H9 (cell line): Measurements from ENCODE around the gene OGFR. TPM values are rescaled to one million over a fixed set of nuclear protein-coding genes. Genes with fewer than 3 reads are reported as not detected.

ENCODE experiments used
- DNase-seq: peaks from one replicate; pipeline ENCODE4 v3.0.0-alpha.2; 2017
- H2AFZ ChIP-seq: one replicate; pipeline ENCODE4 v1.6.1; 2013; ENCODE audit warnings: mild to moderate bottlenecking, low read length, control low read depth, moderate library complexity
- H2AK5ac ChIP-seq: 2 replicates; pipeline ENCODE4 v1.6.1; 2013; ENCODE audit warnings: low read length, control low read depth, mixed read lengths; ENCODE audit not compliant: insufficient read length
- H2BK120ac ChIP-seq: one replicate; pipeline ENCODE4 v1.6.1; 2013; ENCODE audit warnings: low read depth, mild to moderate bottlenecking, low read length, control low read depth, inconsistent platforms; ENCODE audit not compliant: poor library complexity, severe bottlenecking
- H2BK12ac ChIP-seq: 2 replicates; pipeline ENCODE4 v1.6.1; 2013; ENCODE audit warnings: low read length, control low read depth, mixed read lengths, low read depth; ENCODE audit not compliant: insufficient read length
- H2BK15ac ChIP-seq: 2 replicates; pipeline ENCODE4 v1.6.1; 2013; ENCODE audit warnings: low read depth, low read length, control low read depth
- H2BK20ac ChIP-seq: one replicate; pipeline ENCODE4 v1.6.1; 2013; ENCODE audit warnings: low read depth, mild to moderate bottlenecking, low read length, control low read depth, inconsistent platforms; ENCODE audit not compliant: poor library complexity, severe bottlenecking
- H2BK5ac ChIP-seq: 2 replicates; pipeline ENCODE4 v1.6.1; 2013; ENCODE audit warnings: low read length, control low read depth, mixed read lengths; ENCODE audit not compliant: insufficient read length
- H3K14ac ChIP-seq: 2 replicates; pipeline ENCODE4 v1.6.1; 2013; ENCODE audit warnings: low read length, control low read depth; ENCODE audit not compliant: insufficient read depth
- H3K18ac ChIP-seq: 2 replicates; pipeline ENCODE4 v1.6.1; 2013; ENCODE audit warnings: low read depth, mild to moderate bottlenecking, mixed read lengths, low read length, control low read depth; ENCODE audit not compliant: insufficient read length
- H3K23ac ChIP-seq: 2 replicates; pipeline ENCODE4 v1.6.1; 2013; ENCODE audit warnings: low read length, control low read depth, mixed read lengths, low read depth; ENCODE audit not compliant: insufficient read length
- H3K23me2 ChIP-seq: 2 replicates; pipeline ENCODE4 v1.6.1; 2013; ENCODE audit warnings: low read depth, mild to moderate bottlenecking, mixed read lengths, low read length, control low read depth; ENCODE audit not compliant: insufficient read length, poor library complexity, severe bottlenecking
- H3K27ac ChIP-seq: 2 replicates; pipeline ENCODE4 v1.5.1; 2013; ENCODE audit warnings: low read length, control low read depth, mixed read lengths, low read depth; ENCODE audit not compliant: insufficient read length
- H3K27me3 ChIP-seq: 2 replicates; pipeline ENCODE4 v1.6.1; 2013; ENCODE audit warnings: low read length, control low read depth, inconsistent platforms; ENCODE audit not compliant: insufficient read depth
- H3K4ac ChIP-seq: 2 replicates; pipeline ENCODE4 v1.6.1; 2013; ENCODE audit warnings: low read depth, mild to moderate bottlenecking, control low read depth, inconsistent platforms, low read length, moderate library complexity
- H3K4me1 ChIP-seq: 2 replicates; pipeline ENCODE4 v1.6.1; 2013; ENCODE audit warnings: low read length, control low read depth, inconsistent platforms; ENCODE audit not compliant: insufficient read depth
- H3K4me2 ChIP-seq: 2 replicates; pipeline ENCODE4 v1.6.1; 2013; ENCODE audit warnings: low read length, control low read depth, mixed read lengths; ENCODE audit not compliant: insufficient read length, insufficient read depth
- H3K56ac ChIP-seq: 2 replicates; pipeline ENCODE4 v1.6.1; 2013; ENCODE audit warnings: low read depth, mild to moderate bottlenecking, mixed read lengths, low read length, control low read depth; ENCODE audit not compliant: insufficient read length
- H3K79me1 ChIP-seq: 2 replicates; pipeline ENCODE4 v1.6.1; 2013; ENCODE audit warnings: low read depth, mild to moderate bottlenecking, moderate library complexity, low read length, control low read depth, inconsistent platforms; ENCODE audit not compliant: insufficient read depth, poor library complexity, severe bottlenecking
- H3K79me2 ChIP-seq: 2 replicates; pipeline ENCODE4 v1.6.1; 2013; ENCODE audit warnings: low read length, control low read depth, inconsistent platforms; ENCODE audit not compliant: insufficient read depth
- H3K9ac ChIP-seq: 2 replicates; pipeline ENCODE4 v1.6.1; 2013; ENCODE audit warnings: low read length, control low read depth, mixed read lengths; ENCODE audit not compliant: insufficient read length; ENCODE audit errors: extremely low read depth
- H3K9me3 ChIP-seq: one replicate; pipeline ENCODE4 v1.6.1; 2013; ENCODE audit warnings: low read depth, low read length, inconsistent platforms; ENCODE audit not compliant: control insufficient read depth
- H3T11ph ChIP-seq: one replicate; pipeline ENCODE4 v1.6.1; 2013; ENCODE audit warnings: mild to moderate bottlenecking, low read length, control low read depth, inconsistent platforms
- H4K20me1 ChIP-seq: one replicate; pipeline ENCODE4 v1.6.1; 2013; ENCODE audit not compliant: control insufficient read depth, insufficient read length, insufficient read depth
- H4K5ac ChIP-seq: 2 replicates; pipeline ENCODE4 v1.6.1; 2013; ENCODE audit warnings: low read depth, mild to moderate bottlenecking, mixed read lengths, low read length, control low read depth; ENCODE audit not compliant: insufficient read length
- H4K8ac ChIP-seq: replicated peaks from 2 replicates; pipeline ENCODE4 v1.6.1; 2013; ENCODE audit warnings: low read length, control low read depth, mixed read lengths, low read depth; ENCODE audit not compliant: insufficient read length
- H4K91ac ChIP-seq: 2 replicates; pipeline ENCODE4 v1.6.1; 2013; ENCODE audit warnings: low read depth, mild to moderate bottlenecking, moderate library complexity, mixed read lengths, low read length, control low read depth; ENCODE audit not compliant: insufficient read length
- H3K27ac Mint-ChIP-seq, 3 experiments: 2 replicates in 2 of 3; 3 replicates in 1 of 3; pipeline ENCODE4 v1.8.0; 2020 to 2021; ENCODE audit warnings: mixed read lengths in 3 of 3, mild to moderate bottlenecking in 1 of 3, moderate library complexity in 1 of 3
- H3K27me3 Mint-ChIP-seq: 2 replicates; pipeline ENCODE4 v1.8.0; 2021; ENCODE audit warnings: low read depth, mild to moderate bottlenecking, moderate library complexity, mixed read lengths
- H3K36me3 Mint-ChIP-seq, 3 experiments: 2 replicates in 2 of 3; 3 replicates in 1 of 3; pipeline ENCODE4 v1.8.0; 2020 to 2021; ENCODE audit warnings: low read depth in 3 of 3, mixed read lengths in 3 of 3; ENCODE audit not compliant: insufficient read depth in 1 of 3
- H3K4me1 Mint-ChIP-seq, 2 experiments: 2 replicates each; pipeline ENCODE4 v1.8.0; 2020; ENCODE audit warnings: mixed read lengths in 2 of 2
- H3K4me3 Mint-ChIP-seq, 2 experiments: 2 replicates in 1 of 2; 3 replicates in 1 of 2; pipeline ENCODE4 v1.8.0; 2020 to 2021; ENCODE audit warnings: mild to moderate bottlenecking in 2 of 2, mixed read lengths in 2 of 2, moderate library complexity in 1 of 2
- H3K9me3 Mint-ChIP-seq, 2 experiments: 2 replicates in 1 of 2; 3 replicates in 1 of 2; pipeline ENCODE4 v1.8.0; 2020; ENCODE audit warnings: mild to moderate bottlenecking in 2 of 2, mixed read lengths in 2 of 2, moderate library complexity in 1 of 2
- WGBS: extraction: QIAGEN DNeasy Blood & Tissue Kit; methylation state at CpG from one replicate; pipeline ENCODE4 v1.1.7; 2013; ENCODE audit warnings: missing lambda C conversion rate, low lambda C conversion rate, mixed read lengths; ENCODE audit not compliant: insufficient read length; ENCODE audit errors: extremely low coverage; 5-methylcytosine and 5-hydroxymethylcytosine counted together
- total RNA-seq: library from RNA; stranded (reverse); gene quantifications from 2 replicates; pipeline ENCODE4 v1.2.1, GENCODE V29; 2021
- TF ChIP-seq, protein P1 (sequence below): fragments of 200-600 bp; sonication (generic); conservative IDR thresholded peaks from 3 replicates; pipeline ENCODE4 v1.8.0; 2021; ENCODE audit warnings: antibody characterized with exemption, mild to moderate bottlenecking

The OGFR gene
- total RNA-seq, 1 experiment from 2014 or later = 33.1 TPM

DNA sequence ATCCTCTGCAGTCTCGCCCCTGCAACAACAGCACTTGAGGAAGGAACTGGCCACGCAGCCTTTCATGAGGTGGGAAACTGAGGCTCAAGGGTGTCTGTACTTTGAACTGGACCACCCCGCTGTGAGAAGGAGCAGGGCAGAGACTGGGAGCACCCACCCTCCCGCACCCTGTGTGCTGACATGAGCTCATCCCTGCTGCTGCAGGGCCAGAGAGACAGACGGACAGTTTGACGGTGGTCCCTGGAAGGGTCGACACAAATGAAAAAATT, 25.3 kb upstream of the OGFR start:
- Histone ChIP-seq H2BK5ac (no peak overlapping the region), H4K5ac (no peak overlapping the region), H3K4ac (no peak overlapping the region), H4K20me1 (no peaks in the 10 kb centered on the region), H3K27ac (no peak overlapping the region), H3K79me1 (no peaks in the 10 kb centered on the region), H3K4me2 (no peak overlapping the region), H2AK5ac (no peak overlapping the region), H2BK120ac (no peak overlapping the region), H3K9ac (no peak overlapping the region), H3K27me3 (no peaks in the 10 kb centered on the region), H3K14ac (no peak overlapping the region), H3K23me2 (no peaks in the 10 kb centered on the region), H3K4me1 (peaks cover 3% of the 10 kb centered on the region; the same call in 1 of the 2 replicates), H3K56ac (no peak overlapping the region), H2BK15ac (no peak overlapping the region), H3K23ac (no peak overlapping the region), H3K18ac (no peak overlapping the region), H4K8ac (no peak overlapping the region), H2BK20ac (no peak overlapping the region), H2BK12ac (no peak overlapping the region), H3K79me2 (no peaks in the 10 kb centered on the region), H2AFZ (no peak overlapping the region), H3T11ph (no peak overlapping the region), H3K9me3 (no peaks in the 10 kb centered on the region), H4K91ac (no peak overlapping the region)
- H3K36me3 Mint-ChIP-seq = no peaks in the 10 kb centered on the region; a peak in 1 of 7 replicates
- peaks cover 8% of the 10 kb centered on the region for H3K27me3 Mint-ChIP-seq
- H3K4me1 Mint-ChIP-seq = peaks cover 6 to 11% of the 10 kb centered on the region in 2 experiments
- WGBS = no CpG with 5 or more reads among the region's 7 CpGs
- TF ChIP-seq, protein P1, sequence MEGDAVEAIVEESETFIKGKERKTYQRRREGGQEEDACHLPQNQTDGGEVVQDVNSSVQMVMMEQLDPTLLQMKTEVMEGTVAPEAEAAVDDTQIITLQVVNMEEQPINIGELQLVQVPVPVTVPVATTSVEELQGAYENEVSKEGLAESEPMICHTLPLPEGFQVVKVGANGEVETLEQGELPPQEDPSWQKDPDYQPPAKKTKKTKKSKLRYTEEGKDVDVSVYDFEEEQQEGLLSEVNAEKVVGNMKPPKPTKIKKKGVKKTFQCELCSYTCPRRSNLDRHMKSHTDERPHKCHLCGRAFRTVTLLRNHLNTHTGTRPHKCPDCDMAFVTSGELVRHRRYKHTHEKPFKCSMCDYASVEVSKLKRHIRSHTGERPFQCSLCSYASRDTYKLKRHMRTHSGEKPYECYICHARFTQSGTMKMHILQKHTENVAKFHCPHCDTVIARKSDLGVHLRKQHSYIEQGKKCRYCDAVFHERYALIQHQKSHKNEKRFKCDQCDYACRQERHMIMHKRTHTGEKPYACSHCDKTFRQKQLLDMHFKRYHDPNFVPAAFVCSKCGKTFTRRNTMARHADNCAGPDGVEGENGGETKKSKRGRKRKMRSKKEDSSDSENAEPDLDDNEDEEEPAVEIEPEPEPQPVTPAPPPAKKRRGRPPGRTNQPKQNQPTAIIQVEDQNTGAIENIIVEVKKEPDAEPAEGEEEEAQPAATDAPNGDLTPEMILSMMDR = no peak
- no peak for DNase-seq
- H3K27ac Mint-ChIP-seq = no peak overlapping the region
- H3K9me3 Mint-ChIP-seq = no peaks in the 10 kb centered on the region; a peak in 1 of 5 replicates
- no peak overlapping the region; a peak in 1 of 5 replicates for H3K4me3 Mint-ChIP-seq
